HG02623 (cell line): ENCODE data around the gene IGFBP7.

Experiments
- ATAC-seq: cut with Tn5 transposase; IDR thresholded peaks from one replicate; pipeline ENCODE4 v1.9.1; 2021; ENCODE audit warnings: moderate library complexity; ENCODE audit not compliant: unreplicated experiment

The IGFBP7 gene

DNA sequence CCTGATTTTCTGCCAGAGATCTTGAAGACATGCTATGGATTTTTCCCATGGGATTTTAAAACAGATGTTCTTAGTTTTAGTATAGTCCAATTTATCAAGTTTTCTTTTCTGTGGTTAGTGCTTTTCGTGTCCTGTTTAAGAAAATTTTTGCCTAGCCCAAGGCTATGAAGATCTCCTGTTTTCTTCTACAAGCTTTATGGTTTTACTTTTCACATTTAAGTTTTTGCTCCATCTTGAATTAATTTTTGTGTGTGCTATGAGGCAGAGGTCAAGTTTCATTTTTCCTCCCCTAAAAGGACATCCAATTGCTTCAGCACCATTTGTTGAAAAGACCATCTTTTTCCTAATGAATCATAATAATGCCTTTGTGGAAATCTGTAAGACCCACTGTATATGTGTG, 65.9 kb downstream of the IGFBP7 start:
- no peak for ATAC-seq

DNA sequence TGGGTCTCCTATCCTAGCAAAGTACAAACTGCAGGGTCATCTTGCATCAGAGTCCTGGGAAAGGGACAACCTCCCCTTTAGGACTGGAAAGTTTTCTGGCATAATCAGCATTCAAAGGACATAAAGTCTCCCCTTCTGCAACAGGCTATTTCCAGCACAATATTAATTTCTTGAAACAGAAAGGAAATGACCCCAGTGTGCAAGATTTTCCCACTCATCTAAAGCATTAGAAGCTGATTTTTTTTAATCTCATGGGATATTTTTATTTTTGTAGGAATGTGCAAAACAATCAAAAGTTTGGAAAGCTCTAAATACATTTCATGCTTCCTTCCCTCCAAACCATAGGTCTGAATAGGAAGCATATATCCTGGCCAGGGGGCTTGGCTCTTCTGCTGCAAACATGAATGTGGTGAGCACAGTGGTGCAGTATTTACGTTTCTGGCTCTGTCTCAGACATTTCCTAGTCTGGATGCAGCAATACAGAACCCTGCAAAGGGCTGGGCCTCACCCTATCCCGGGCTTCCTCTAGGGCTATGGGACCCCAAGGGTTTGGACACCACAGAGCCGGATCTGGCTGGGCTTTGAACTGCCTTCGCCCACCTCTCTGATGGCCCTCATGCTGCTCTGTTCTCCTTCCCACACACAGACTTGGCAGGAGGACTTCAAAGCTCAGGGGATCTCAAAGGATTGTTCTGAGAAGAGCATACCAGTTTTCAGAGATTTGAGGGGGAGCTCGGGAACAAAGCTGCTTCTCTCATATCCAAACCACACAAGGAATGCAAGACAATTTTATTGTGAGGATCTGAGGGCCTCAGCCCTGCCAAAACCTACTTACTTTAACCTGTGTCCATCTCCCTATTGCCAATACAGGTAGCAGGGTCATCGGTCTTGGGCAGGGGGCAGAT, 66.6 kb downstream of the IGFBP7 start:
- ATAC-seq, result no peak

DNA sequence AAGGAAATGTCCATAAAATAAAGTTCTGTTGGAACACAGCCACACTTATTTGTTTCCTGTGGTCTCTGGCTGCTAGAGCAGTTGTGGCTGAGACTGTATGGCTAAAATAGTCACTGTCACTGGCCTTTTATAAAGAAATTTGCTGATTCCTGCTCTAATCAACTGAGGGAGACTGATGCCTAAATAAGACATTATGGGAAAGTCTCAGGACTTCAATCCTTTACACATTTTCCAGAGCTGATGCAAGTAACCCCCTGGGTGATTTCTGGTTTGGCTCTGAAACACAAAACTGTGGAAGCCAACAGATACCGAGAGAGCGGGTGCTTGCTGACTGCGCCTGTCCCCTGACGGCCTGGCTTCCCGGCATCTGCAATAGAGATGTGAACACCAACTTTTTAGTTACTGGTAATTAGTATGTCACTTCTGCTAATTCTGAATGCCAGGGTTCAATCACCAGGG, 67.4 kb downstream of the IGFBP7 start:
- no peak for ATAC-seq

DNA sequence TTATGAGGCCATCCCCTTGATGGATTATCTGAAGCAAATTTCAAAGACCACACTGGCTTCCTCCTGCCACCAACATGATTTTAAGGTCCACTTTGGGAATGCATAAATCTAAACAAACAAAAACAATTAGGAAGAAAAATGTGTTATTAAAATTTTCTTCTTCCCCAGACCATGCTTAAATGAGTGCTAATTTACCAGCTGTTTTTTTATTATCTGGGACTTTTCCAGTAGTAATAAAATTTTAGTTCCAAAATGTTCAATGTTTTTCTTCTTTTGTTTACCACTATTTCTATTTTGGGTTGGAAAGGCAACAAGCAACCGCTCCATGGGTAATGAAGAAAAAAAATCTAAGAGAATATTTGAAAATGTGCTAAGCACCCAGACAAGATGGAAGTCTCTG, 69.2 kb downstream of the IGFBP7 start:
- no peak for ATAC-seq

DNA sequence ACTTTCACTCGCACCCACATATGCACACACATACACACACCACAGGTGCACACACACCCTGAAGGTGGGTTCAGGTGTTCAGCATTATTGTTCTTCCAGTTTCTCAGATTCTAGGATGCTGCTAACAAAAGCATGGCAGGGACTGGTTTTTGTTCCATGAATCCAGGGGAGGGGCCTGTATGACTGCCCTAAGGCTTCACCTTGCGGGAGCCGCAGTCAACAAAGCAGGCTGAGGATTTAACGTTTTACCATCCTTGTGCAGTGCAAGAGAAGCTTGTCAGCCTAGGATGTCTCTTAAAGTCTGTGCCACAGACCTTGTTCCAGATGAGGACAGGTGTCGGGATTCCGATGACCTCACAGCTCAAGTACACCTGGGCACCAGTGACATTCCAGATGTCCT, 69.7 kb downstream of the IGFBP7 start:
- ATAC-seq, result no peak

DNA sequence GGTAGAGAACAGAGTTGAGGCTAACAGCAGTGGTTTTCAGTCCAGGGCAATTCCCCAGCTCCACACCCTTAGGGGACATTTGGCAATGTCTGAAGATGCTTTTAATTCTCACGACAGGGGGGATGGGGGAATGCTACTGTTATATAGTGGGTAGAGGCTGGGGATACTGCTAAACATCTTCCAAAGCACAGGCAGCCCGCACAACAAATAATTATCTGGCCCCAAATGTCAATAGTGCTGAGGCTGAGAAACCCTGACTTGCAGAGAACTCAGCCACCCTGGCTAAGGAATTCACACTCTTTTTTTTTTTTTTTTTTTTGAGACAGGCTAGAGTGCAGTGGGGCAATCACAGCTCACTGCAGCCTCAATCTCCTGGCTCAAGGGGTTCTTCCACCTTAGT, 70.8 kb downstream of the IGFBP7 start:
- no peak for ATAC-seq

DNA sequence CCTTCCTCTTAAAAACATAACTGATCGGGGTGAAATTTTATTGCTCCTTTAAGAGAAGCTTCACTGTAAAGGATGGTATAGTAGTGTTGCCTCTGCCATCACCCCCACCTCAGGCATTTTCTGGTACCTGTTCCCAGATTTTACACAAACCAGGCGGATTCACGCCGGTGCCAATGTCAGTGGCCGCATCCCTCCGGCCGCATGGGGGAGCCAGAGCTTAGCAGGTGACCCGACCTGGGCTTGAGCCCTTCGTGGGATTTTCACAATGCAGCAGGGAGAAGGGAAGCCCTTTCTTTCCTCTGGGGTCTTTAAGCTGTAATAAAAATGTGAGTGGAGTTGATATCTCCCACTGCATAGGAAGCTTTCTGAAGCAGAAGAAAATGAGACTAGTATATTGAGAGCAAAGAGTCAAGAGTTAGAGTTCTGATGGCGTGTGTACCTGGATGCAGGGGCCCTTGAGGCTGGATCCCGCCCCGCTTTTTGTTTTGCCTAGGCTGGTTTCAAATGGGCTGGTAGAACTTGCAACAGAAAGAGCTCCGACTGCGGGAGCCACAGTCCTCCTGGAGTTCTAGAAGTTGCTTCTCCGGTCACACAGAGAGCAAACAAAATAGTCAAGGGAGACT, 72.1 kb downstream of the IGFBP7 start:
- ATAC-seq, result peak; percentile 64

DNA sequence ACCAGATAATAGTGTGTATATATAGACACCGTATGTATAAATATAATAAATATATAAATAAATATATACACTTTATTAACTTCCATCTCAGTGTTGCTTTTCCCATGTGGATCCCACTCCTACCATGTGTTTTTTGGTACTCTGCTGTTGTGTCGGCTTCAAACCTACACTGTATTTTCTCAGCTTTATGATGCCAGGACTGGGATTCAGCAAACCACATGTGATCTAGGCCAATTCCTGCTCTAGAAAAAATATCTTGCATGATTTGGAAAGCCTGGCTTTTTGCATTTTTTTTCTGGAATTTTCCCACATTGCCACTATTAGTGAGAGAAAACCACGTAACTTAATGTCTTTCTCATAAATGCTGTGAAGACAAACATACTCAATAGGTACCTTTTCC, 75.7 kb downstream of the IGFBP7 start:
- ATAC-seq, result no peak

DNA sequence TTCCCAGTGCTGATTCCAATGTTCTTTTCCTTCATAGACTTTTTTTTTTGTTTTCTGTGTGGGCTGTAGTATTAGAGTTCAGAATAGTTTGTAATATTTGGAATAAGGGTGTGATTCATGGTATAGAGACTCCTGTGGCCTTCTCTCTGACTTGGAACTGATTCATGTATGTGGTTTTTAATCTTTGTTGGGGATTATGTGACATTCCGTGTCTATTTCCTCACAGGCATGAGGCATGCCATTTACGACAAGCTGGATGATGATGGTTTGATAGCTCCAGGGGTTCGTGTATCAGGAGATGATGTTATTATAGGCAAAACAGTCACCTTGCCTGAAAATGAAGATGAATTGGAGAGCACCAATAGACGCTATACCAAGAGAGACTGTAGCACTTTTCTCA, 87.1 kb downstream of the IGFBP7 start:
- no peak for ATAC-seq

DNA sequence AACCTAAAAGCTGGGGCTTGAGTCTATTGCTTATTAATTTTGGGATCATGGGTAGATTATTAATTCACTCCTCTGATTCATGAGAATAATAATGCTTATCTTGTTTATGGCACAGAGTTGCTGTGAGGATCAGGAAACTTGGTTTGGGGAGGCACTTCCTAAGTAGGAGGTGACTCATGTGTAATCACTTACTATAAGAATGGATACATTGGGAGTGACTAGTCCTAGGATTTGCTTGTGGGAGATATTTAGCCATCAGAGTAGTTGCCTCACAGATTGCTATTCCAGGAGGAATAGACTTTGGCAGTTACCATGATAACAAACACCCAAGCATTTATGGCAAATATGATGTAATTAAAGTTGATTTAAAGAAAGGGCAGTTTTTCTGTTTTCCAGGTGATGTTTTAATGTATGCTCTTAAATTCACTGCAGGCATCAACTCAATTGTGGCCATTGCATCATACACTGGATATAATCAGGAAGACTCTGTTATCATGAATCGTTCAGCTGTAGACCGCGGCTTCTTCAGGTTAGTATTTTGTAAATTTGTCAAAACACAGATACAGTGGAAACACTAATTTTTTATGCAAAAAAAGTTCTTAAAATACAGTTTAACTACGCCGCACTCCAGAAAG, 89.6 kb downstream of the IGFBP7 start:
- ATAC-seq, result no peak

DNA sequence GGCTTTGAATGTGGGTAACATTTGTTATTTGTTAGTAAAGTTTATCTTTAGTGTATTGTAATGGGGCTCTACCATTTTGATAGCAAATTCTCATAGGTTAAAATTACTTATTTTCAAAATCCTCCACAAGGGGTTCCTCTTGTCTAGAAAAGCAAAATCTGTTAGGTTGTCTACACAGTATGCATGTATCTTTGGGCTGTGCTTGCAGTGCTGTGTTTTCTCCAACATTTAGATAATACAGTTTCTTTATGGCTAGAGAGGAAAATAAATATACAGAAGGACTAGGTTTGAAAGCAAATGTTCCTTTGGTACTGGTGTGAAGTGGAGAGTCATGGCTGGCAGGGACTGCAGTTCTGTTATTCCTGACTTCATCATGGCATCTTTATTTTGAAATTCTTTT, 91.2 kb downstream of the IGFBP7 start:
- ATAC-seq, result no peak

DNA sequence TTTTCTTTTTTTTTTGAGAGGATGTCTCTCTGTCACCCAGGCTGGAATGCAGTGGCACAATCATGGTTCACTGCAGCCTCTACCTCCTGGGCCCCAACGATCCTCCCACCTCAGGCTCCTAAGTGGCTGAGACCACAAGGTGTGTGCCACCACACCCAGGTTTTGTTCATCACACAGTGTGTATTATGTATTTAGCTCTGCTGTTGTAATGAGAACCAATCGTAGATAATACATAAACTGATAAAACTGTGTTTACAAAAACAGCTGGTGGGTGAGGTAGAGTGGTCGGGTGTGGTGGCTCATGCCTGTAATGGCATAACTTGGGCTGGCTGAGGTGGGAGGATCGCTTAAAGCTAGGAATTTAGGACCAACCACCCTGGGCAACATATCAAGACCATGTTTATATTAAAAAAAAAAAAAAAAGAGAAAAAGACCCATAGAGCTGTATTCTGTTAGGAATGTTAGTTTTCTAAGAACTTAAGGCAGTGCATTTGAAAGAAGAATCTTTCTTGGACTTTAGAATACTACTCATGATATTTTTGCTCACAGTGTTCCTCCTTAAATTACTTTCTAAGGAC, 96.6 kb downstream of the IGFBP7 start:
- no peak for ATAC-seq

DNA sequence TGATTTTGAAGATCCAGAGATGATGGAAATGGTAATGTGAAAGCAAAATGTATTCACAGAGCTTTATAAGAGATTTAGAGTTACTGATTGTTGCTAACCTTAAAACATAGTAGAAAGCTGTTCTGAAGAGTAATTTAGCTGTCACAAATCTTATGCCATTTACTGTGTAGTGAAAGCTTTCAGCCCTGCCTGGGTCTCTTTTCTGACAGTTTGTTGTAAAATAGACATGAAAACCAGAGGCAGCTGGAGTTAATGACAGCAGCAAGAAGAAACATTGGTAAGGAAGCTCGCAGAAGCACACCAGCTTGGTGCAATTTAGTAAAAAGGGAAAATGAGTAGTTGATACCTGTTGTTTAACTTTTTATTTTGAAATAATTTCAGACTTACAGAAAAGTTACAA, 110.4 kb downstream of the IGFBP7 start:
- ATAC-seq, result no peak

DNA sequence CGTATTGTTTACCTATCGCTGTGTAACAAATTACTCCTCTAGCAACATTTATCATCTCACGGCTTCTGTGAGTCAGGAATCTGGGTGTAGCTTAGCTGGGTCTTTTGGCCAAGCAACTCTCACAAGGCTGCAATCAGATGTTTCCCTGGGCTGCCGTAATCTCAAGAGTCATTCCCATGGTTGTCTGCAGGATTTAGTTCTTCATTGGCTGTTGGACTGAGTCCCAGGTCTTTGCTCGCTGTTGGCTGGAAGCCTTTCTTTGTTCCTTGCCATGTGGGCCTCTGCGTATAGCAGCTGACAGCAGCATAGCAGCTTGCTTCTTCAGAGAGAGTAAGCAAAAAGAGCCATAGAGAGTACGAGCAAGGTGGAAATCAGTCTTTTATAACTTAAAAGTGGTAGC, 114.7 kb downstream of the IGFBP7 start:
- no peak for ATAC-seq

DNA sequence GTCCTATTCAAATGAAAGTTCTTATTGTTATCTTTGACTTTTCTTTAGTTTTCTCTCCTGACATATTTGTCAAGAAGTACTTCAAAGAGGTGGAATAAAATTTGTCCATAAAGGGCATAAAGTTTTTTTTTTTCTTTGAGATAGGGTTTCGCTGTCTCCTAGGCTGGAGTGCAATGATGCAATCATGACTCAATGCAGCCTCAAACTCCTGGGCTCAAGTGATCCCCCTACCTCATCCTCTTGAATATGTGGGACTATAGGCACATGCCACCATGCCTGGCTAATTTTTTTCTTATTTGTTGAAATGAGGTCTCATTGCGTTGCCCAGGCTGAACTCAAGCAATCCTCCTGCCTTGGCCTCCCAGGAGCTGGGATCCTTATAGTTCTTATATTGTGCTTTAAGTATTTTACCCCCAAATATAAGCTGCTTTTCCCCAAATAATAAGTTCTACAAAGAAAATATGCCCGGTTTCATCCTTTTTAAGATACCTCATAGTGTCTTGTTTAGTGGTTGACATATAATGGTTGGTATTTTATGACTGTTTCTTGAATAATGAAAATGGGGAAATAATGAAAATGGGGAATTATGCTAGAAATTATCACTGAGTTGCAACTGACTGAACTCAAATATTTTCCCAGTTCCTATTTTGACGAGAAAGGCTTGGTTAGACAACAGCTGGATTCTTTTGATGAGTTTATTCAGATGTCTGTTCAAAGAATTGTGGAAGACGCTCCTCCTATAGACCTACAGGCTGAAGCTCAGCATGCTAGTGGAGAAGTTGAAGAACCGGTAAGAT, 119.9 kb downstream of the IGFBP7 start:
- no peak for ATAC-seq

DNA sequence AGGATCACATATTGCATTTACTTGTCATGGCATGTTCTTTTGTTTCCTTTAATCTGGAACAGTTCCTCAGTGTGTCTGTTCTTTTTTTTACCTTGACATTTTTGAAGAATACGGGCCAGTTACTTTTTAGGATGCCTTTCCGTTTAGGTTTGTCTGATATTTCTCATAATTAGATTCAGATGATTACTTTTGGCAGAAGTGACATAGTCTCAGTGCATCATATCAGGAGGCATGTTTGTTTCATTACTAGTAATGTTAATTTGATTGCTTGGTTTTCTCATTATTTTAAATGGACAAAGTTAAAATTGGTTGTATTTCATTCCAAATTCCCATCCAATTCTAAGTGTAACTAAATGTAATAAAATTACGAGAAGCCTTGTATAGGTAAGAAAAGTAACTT, 123.2 kb downstream of the IGFBP7 start:
- ATAC-seq, result no peak

DNA sequence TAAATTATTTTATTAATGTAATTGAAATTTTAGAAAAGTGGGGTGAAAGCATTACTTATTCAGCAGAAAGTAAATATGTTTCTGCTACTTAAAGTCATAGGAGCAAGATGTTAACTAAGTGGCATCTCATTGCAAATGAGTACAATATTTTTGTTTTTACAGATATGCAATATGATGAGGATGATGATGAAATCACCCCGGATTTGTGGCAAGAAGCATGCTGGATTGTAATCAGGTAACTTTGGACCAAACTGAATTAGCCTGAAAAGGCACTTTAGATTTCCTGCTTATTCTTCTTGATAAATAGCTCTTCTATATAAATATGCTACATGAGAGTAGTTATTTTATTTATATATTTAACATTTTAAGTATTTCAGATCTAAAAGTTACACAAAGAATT, 124.0 kb downstream of the IGFBP7 start:
- ATAC-seq, result no peak

DNA sequence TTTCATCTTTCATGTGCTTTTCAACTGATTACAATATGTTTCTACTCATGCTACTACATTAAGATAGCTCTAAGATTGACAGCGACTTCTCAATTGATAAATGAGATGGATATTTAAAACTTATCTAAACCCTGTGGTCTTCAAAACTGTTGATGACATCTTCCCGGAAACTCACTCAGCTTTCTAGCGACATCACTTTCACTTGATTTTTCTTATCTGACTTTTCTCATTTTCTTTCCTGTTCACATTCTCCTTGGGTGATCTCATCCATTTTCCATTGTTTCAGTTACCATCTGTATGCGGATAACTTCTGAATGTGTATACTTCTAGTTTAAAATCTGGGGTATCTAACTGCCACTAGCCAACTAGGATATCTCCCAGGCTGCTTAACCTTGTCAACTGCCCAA, 128.4 kb downstream of the IGFBP7 start:
- ATAC-seq, result no peak
